Activated CD4-positive, alpha-beta T cell treated with anti-CD3 and anti-CD28 coated beads, Interleukin-2, amount 50 U/mL, for 1 hour (primary cell): Measurements from ENCODE around the gene NKAP.
"Not testable (repeated sequence)": the region's sequence is repeated elsewhere in the genome, so short reads cannot be mapped to it uniquely, and the experiment has no call there.

ENCODE experiments used
- DNase-seq: peaks from one replicate; pipeline ENCODE4 v3.0.0-alpha.2; 2020

Gene NKAP

DNA sequence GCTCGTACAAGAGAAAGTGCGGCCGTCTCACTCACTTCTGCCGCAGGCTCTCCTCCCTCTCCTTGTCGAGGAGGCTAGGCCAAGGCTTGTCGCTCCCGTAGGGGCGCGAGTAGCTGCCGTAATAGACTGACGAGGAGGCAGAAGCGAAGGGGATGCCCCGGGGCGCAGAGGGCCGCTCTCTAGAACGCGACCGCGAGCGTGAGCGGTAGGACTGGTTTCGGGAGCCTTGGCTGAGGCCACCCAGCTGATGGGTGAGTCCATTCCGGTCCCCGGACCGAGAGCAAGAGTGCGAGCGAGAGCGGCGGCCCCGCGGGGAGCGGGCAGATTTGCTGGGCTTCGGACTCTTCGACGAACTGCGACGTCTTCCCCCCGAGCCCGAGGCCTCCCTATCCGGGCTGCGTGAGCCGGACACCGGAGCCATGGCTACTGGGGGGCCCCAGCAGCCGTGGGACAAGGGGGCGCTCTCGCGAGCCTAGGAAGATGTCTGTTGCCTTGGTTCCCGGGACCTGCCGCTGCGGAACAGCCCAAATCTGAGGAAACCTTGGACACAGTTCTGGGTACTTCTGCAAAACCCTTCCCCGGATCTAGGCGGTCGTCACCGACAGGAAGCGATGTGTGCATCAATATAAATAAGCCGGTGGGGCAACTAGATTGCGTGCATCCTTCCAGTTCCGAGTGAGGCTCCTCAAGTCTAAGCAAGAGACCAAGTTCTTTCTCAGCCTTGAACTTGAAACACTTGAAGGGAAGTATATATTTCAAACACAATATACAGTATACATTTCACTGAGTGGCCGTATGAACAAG is at the start of gene NKAP:
NKAP (minus strand) TSS at position 567 of the 804 bp plus-strand sequence; CDS start at position 421, 146 bp downstream.
- peak; percentile 72 for DNase-seq

DNA sequence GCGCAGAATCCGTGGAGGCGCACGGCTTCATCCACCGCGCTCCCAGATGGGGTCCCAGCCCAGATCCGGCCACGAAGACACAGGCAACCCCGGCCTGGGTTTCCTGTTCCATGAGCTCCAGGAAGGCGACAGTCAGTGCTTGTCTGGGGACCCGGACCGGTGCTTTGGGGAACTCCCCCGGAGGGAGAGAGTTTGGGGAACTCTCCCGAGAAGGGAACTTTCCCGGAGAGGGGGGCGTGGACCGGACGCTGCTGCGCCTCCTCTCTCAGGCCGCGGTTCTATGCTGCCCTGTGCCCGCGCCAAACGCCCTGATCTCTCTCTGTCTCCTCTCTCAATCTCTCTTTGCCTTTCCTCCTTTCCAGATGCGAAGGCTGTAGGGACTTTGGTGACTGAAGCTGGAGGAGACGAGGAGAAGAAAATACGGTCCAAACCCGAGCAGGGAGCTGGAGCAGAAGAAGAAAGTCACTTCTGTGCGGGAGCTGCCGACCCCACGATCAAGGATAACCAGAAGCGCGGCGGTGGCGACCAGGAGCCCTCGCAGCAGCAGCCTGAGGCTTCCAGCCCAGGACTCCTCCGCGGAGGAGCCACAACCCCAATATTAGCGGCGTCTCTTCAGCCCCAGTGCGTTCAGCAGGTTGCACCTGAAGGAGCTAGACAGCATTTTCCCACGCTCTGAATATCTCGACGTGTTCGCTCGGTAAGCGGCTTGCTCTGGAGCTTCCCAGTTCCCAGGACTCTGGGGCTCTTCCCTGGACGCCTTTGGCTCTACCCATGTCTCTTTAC is 47.6 kb upstream of the NKAP start:
- no peak for DNase-seq

DNA sequence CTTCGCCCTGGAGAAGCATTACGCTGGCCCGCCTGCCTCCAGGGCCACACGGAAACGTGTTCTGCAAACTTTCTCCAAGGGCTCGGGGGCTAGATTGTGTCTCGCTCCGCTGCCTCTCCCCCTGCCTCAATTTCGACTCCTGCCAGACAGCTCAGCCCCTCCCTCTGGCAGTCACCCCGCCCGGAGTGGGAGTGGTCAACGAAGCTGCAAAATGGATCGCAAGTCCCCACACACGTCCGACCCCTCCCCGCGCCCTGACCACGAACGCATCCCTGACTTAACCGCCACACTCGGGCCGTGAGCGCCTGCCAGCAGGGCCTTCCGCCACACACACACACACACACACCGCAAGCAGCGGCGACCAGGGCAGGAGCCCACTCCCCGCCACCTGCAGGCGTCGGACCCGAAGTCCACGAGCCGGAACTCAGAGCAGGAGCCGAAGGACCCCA is 47.0 kb upstream of the NKAP start:
- no peak for DNase-seq

GRCh38 chrX:119989905-119990555 is 46.5 kb upstream of the NKAP start:
- no peak for DNase-seq

- no peak for DNase-seq
These were observed 42.7 kb upstream of the NKAP start for GRCh38 chrX:119986203-119986602.

DNA sequence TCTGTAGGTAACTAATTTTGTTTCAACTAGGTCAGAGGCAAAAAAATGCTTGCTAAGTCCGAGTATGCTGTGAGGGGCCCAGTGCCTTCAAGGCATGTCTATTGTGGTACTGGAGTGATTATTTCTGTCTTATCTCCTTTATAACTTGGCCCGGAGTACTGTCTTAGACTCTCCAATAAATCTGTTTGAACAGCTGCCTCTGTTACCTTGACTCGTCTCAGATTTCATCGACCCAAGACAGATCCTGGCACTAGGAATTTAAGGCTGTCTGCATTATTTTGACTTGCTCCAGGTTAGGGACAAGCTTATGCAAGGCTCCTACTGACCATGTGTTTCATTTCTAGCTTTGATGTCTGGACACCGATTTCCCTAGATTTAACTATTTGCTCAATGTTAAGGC is 41.1 kb upstream of the NKAP start:
- no peak for DNase-seq

DNA sequence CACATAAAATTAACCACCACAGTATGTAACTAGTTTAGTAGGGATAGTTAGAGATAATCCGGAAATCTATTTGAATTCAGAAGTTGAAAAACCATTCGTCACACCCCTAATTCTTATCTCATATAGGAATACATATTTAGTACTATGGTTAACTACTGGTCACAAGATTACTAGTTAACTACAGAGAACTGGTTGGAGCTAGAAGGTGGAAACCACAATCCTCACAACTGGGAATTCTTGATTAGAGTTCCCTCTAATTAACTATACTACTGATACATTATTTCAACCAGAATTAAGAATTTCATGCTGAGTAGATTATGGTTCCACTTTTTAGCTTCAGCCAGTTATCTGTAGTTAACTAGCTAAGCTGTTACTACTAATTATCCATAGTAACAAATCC is 39.9 kb upstream of the NKAP start:
- no peak for DNase-seq

DNA sequence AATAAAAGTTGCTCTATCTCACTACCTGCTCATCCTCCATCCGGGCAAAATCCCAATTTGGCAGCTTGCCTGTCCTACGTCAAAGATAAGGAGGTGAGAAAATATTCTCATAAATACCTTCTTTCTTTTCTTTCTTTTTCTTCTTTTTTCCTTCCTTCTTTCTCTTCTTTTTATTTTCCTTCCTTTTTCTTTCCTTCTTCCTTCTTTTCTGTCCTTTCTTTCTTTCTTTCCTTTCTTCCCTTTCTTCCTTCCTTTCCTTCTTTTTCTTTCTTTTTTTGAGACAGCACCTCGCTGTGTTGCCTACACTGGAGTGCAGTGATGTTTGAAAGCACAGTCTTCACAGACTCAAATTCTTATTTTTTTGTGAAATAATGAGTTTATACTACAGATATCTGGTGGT is 38.6 kb upstream of the NKAP start:
- no peak for DNase-seq

DNA sequence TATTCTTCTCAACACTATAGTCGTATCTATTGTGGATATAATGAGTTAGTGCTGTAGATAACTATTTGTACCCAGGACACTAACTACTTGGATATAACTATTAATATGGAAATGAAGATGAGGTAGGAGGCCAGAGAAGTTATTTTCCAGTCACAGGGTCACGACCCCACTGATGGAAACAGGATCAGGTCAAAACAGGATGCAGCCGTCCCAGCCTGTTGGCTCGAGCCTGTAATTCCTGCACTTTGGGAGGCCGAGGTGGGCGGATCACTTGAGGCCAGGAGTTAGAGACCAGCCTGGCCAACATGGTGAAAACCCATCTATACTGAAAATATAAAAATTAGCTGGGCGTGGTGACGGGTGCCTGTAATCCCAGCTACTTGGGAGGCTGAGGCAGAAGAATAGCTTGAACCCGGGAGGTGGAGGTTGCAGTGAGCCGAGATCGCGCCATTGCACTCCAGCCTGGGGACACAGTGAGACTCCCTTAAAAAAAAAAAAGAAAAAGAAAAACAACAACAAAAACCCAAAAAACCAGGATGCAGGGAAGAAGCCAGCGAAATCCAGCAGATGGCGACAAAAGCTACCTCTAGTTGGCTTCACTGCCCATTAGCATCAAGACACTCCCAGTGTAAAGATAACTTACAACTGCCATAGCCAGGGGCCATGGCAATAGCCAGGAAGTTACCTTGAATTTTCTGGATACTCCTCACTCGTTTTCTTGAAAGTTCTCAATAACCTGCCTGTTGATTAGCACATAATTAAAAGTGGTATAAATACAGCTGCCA is 37.9 kb upstream of the NKAP start:
- DNase-seq, result no peak

DNA sequence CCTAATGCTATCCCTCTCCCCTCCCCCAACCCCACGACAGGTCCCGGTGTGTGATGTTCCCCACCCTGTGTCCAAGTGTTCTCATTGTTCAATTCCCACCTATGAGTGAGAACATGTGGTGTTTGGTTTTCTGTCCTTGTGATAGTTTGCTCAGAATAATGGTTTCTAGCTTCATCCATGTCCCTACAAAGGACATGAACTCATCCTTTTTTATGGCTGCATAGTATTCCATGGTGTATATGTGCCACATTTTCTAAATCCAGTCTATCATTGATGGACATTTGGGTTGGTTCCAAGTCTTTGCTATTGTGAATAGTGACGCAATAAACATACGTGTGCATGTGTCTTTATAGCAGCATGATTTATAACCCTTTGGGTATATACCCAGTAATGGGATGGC is 33.6 kb upstream of the NKAP start:
- not testable (repeated sequence) for DNase-seq

DNA sequence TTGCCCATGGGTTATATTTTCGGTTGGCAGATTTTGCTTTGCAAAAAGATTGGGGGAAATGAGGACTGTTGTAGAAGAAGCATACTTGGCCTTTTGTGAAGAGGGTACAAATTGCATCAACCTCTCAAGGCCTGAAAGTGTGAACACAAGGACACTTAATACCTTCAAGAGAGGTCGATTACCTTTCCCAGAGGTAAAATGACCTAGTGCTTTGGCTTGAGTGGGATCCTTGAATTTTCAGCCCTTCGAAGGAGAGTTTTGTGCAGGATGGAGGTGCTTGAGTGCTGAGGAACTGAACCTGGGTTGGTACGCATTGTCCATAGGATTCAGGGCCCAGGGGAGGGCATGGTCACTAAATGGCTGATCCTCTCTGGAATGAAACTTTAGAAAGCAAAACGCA is 27.6 kb upstream of the NKAP start:
- no peak for DNase-seq

DNA sequence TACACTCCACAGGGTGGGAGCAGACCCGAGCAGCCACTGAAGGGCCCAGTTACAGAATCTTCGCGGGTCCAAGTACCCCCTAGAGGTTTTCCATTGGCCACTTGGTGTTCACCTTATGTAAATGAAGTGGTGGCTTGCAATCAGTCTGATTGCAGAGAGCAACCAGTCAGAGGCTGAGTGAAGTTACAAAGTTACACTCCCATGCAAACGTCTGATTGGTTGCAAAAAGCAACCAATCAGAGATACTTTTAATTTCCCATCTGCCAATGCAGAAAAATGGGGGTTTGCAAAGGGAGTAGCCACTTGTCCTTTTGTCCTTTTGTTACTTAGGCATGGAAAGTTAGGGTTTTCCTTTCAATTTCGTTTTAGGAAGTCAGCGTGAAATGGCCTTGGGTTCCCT is 27.0 kb upstream of the NKAP start:
- DNase-seq, result no peak

GRCh38 chrX:119966837-119967236 is 23.3 kb upstream of the NKAP start:
- not testable (repeated sequence) for DNase-seq

GRCh38 chrX:119960625-119961024 is 17.1 kb upstream of the NKAP start:
- no peak for DNase-seq

DNA sequence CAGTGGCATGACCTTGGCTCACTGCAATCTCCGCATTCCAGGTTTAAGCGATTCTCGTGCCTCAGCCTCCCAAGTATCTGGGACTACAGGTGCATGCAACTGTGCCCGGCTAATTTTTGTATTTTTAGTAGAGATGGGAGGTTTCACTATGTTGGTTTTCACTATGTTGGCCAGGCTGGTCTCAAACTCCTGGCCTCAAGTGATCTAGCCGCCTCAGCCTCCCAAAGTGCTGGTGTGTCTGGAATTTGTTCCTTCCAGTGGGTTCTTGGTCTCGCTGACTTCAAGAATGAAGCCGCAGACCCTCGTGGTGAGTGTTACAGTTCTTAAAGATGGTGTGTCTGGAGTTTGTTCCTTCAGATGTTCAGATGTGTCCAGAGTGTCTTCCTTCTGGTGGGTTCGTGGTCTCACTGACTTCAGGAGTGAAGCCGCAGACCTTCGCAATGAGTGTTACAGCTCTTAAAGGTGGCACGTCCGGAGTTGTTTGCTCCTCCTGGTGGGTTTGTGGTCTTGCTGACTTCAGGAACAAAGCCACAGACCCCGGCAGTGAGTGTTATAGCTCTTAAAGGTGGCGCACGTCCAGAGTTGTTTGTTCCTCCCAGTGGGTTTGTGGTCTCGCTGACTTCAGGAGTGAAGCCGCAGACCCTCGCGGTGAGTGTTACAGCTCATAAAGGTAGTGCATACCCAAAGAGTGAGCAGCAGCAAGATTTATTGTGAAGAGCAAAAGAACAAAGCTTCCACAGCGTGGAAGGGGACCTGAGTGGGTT is 12.4 kb upstream of the NKAP start:
- peak; percentile 16 for DNase-seq

DNA sequence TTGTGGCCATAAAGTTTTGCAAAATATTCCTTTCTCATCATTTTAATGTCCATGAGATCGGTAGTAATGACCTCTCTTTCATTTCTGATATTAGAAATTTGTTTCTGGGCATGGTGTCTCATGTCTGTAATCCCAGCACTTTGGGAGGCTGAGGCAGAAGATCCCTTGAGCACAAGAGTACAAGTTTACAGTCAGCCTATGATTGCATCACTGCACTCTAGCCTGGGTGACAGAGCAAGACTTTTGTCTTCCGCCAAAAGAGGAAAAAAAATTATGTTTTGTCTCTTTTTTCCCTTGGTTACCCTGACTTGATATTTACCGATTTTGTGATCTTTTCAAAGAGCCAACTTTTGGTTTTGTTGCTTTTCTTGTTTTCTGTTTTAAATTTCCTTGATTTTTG is 10.8 kb upstream of the NKAP start:
- DNase-seq, result no peak

DNA sequence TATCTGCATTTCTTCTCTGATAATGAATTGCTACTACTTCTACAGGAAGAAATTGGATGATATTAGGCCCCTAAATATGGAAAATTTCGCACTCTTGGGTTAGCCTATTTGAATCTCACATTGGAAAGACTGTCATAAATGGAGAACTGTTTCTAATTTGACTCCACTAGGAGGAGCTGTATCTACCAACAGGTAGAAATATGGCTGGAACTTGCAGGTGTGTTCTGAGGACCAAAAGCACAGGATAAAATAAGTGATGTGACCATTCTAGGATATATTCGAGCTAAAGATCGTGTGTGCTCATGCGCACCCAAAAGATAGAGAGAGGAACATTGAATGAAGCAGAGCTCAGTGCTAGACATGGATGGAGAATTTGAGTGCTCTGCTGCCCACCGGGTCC is 4.8 kb upstream of the NKAP start:
- no peak for DNase-seq

DNA sequence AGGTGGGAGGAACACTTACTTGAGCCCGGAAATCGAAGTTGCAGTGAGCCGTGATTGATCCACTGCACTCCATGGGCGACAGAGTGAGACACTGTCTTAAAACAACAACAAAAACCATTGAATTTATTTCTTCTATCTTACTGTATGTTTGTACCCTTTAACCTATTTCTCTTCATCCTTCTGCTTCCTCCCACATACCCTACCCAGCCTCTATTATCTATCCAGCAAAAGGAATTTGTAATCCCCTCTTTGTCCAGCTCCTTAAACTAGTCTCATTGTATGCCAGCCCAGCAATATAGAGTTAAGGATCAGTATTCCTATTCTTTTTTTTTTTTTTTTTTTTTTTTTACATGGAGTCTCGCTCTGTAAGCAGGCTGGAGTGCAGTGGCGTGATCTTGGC is 1.9 kb upstream of the NKAP start:
- no peak for DNase-seq

- DNase-seq, result no peak
These were observed 743 bp downstream of the NKAP start for GRCh38 chrX:119942831-119943184.

- DNase-seq, result no peak
These were observed 1.3 kb downstream of the NKAP start for GRCh38 chrX:119942173-119942819.

DNA sequence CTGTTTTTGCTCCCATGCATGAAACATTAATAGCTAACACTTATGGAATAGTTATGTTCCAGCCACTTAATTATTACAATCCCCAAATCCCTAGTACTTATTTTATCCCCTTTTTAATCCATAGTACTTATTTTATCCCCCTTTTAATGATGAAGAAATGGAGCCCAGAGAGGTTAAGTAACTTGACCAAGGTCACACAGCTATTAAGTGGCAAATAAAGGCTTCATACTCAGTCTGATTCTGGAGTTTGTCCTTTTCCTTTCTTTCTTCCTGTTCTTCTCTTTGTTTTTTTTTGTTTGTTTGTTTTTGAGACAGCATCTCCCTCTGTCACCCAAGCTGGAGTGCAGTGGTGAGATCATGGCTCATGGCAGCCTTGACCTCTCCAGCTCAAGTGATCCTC is 2.2 kb downstream of the NKAP start:
- no peak for DNase-seq
